ENCODE results near the gene CATSPERZ. TPM values are rescaled to one million over a fixed set of nuclear protein-coding genes. Genes with fewer than 3 reads are reported as not detected.
"Not testable (repeated sequence)": the region's sequence is repeated elsewhere in the genome, so short reads cannot be mapped to it uniquely, and the experiment has no call there.

CATSPERZ gene
- total and polyA plus RNA-seq, 2 of the 8 experiments (the other 6 are each of a cell fraction or from before 2014, with no cell fraction given), result 0.77 TPM; not detected in 1

GRCh38 chr11:64323984-64324383 is 23.8 kb downstream of the CATSPERZ start:
- not testable (repeated sequence) for H3K4me3 ChIP-seq (ENCODE audit: extremely low read depth in 1 of 4, insufficient read depth in 2 of 4, low read depth in 3 of 4, low read length in 4 of 4); H4K8ac ChIP-seq (ENCODE audit: extremely low read depth, insufficient read depth, low read length); H3K4ac ChIP-seq (replicated peaks; ENCODE audit: insufficient read length, low read depth, low read length); H2BK120ac ChIP-seq (replicated peaks; ENCODE audit: low read depth, low read length); H3K27ac ChIP-seq (ENCODE audit: low read depth, low read length); H3K23me2 ChIP-seq (ENCODE audit: low read depth, low read length); H2BK20ac ChIP-seq (ENCODE audit: low read length); H2AK5ac ChIP-seq (ENCODE audit: low read depth, low read length); H3K4me1 ChIP-seq (replicated peaks in 1 of 4; ENCODE audit: control insufficient read depth in 3 of 4, insufficient read depth in 4 of 4, low read length in 3 of 4); H2AFZ ChIP-seq (ENCODE audit: low read length); H3K14ac ChIP-seq (ENCODE audit: insufficient read length); H2BK12ac ChIP-seq (ENCODE audit: low read depth, low read length); H3K27me3 ChIP-seq (replicated peaks in 1 of 4; ENCODE audit: control insufficient read depth in 3 of 4, extremely low read depth in 1 of 4, insufficient read depth in 3 of 4, low read length in 3 of 4); H3K4me2 ChIP-seq (ENCODE audit: insufficient read depth in 1 of 2, low read depth in 2 of 2, low read length in 2 of 2); H2BK15ac ChIP-seq (ENCODE audit: low read length); H3K18ac ChIP-seq (ENCODE audit: extremely low read depth, low read length); H3K56ac ChIP-seq (replicated peaks; ENCODE audit: insufficient read length, low read depth, low read length); FAIRE-seq; H4K91ac ChIP-seq (replicated peaks; ENCODE audit: insufficient read length, low read length); DNase-seq (ENCODE audit: low read depth in 1 of 2, low spot score in 2 of 2); H3K79me2 ChIP-seq (ENCODE audit: control insufficient read depth in 1 of 2, insufficient read depth in 2 of 2, low read length in 2 of 2); H3K9me3 ChIP-seq (ENCODE audit: insufficient read depth in 2 of 2, low read depth in 1 of 2, low read length in 1 of 2); H4K20me1 ChIP-seq (replicated peaks in 1 of 2; ENCODE audit: control insufficient read depth in 1 of 2, insufficient read depth in 2 of 2, low read length in 2 of 2); H3K23ac ChIP-seq (ENCODE audit: insufficient read length); H4K5ac ChIP-seq (ENCODE audit: insufficient read length, low read depth, low read length); H3K9ac ChIP-seq (replicated peaks in 1 of 4; ENCODE audit: extremely low read depth in 1 of 4, low read depth in 3 of 4, low read length in 3 of 4); H3K79me1 ChIP-seq (ENCODE audit: low read depth, low read length)
- Histone ChIP-seq H2BK5ac (ENCODE audit: low read depth, low read length) (peak overlapping the region; percentile 80), H3K36me3 (ENCODE audit: control insufficient read depth in 2 of 4, insufficient read depth in 4 of 4, low read length in 3 of 4) (peaks cover 0 to 16% (median 3%) of the 10 kb centered on the region in 4 experiments; a peak in 6 of 8 replicates)
- ChIA-PET POLR2A (ENCODE audit: partially characterized antibody) (interaction anchor here (0.7 to 1.9 kb wide), 3 partner anchors 11 to 53 kb away, joined by 3 to 7 read pairs (median 4); no protein-coding TSS in a partner anchor), CTCF (ENCODE audit: partially characterized antibody) (interaction anchor here (0.7 to 37.6 kb wide), 9 partner anchors 8 to 234 kb away, joined by 3 to 614 read pairs (median 16); partner anchors contain the start of genes CATSPERZ, CCDC88B, ESRRA and PRDX5)
- 94% methylated on average over 3 of the region's 4 CpGs; no CpG with 5 or more reads in 1 of the 2 experiments for WGBS, 2 experiments (ENCODE audit: extremely low coverage in 1 of 2, insufficient coverage in 1 of 2, insufficient read length in 1 of 2, insufficient replicate concordance in 2 of 2, low coverage in 1 of 2, low lambda C conversion rate in 2 of 2, missing lambda C conversion rate in 1 of 2)
